HFF-Myc (cell line): ENCODE measurements around the gene MGAT5.

Source experiments
- DNase-seq: peaks from one replicate; pipeline ENCODE4 v3.0.0-alpha.2; 2011; ENCODE audit warnings: low read depth; ENCODE audit errors: extremely low read depth
- H3K4me3 ChIP-seq: replicated peaks from 2 replicates; pipeline ENCODE4 v1.5.1; 2011; ENCODE audit warnings: low read depth, mild to moderate bottlenecking, control low read depth, low read length
- CTCF ChIP-seq: IDR thresholded peaks from 2 replicates; pipeline ENCODE4 v1.5.1; 2012; ENCODE audit warnings: mild to moderate bottlenecking, low read depth, low read length, control low read depth; ENCODE audit errors: missing control alignments

MGAT5 gene

DNA sequence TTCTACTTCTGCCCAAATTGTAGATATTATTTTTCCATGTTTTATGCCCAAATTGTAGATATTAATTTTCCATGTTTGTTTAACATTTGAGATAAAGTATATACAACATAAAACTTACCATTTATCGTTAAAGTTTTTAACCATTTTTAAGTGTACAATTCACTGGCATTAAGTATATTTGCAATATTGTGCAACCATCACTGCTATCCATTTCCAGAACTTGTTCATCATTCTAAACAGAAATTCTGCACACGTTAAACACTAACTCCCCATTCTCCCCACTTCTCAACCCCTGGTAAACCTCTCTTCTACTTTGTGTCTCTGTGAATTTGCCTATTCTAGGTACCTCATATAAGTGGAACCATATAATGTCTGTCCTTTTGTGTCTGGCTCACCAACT is 162.1 kb downstream of the MGAT5 start:
- no peak overlapping the region for H3K4me3 ChIP-seq
- DNase-seq, result no peak
- no peak for TF ChIP-seq CTCF

- no peak for DNase-seq
- TF ChIP-seq CTCF, result no peak
- no peak overlapping the region for H3K4me3 ChIP-seq
These were observed 162.8 kb downstream of the MGAT5 start for GRCh38 chr2:134416637-134417036.

- H3K4me3 ChIP-seq, result no peak overlapping the region
- no peak for DNase-seq
- no peak for TF ChIP-seq CTCF
These were observed 164.2 kb downstream of the MGAT5 start for GRCh38 chr2:134417968-134418582.

DNA sequence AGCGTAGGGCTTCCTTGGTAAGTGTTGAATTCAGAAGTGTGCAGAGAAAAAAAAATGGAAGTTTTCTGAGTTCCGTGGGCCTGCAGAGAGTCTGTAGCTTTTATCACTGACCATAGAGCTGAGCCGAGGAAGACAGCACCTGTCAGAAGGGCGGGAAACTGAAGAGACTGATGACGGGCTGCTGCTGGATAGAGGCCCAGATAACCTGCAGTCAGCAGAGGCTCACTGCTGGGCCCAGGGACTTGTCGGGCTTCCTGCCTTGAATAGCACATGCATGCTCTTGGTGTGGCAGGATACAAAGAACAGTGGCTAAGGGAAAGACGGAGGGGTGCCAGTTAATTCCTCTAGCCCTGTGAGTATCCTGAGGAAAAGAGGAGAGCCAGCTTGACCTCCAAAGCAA is 166.4 kb downstream of the MGAT5 start:
- DNase-seq, result no peak
- no peak for TF ChIP-seq CTCF
- H3K4me3 ChIP-seq, result no peak overlapping the region

- TF ChIP-seq CTCF, result no peak
- no peak for DNase-seq
- no peak overlapping the region for H3K4me3 ChIP-seq
These were observed 167.0 kb downstream of the MGAT5 start for GRCh38 chr2:134420920-134421319.

- no peak for DNase-seq
- TF ChIP-seq CTCF, result no peak
- H3K4me3 ChIP-seq, result no peak overlapping the region
These were observed 167.9 kb downstream of the MGAT5 start for GRCh38 chr2:134421556-134422328.
